GM12878 (cell line): ENCODE measurements around the gene NHEJ1. TPM values are rescaled to one million over a fixed set of nuclear protein-coding genes. Genes with fewer than 3 reads are reported as not detected.

Experiments
- DPF2 ChIP-seq: fragments of 450-650 bp; IDR thresholded peaks from 2 replicates; pipeline ENCODE4 v1.6.1; 2017; ENCODE audit warnings: mild to moderate bottlenecking
- E4F1 ChIP-seq: fragments of 450-650 bp; IDR thresholded peaks from 2 replicates; pipeline ENCODE4 v1.6.1; 2018; ENCODE audit warnings: borderline replicate concordance, mild to moderate bottlenecking; ENCODE audit not compliant: partially characterized antibody
- EGR1 ChIP-seq, 2 experiments: IDR thresholded peaks; 1 replicate in 1 of 2; 2 replicates in 1 of 2; pipeline ENCODE4 v1.6.1; 2011 to 2012; ENCODE audit warnings: low read depth in 2 of 2, low read length in 2 of 2, borderline replicate concordance in 1 of 2, mild to moderate bottlenecking in 1 of 2, moderate library complexity in 1 of 2
- IRF5 ChIP-seq: fragments of 450-650 bp; IDR thresholded peaks from 2 replicates; pipeline ENCODE4 v1.6.1; 2017; ENCODE audit warnings: borderline replicate concordance
- NR2C1 ChIP-seq: fragments of 450-650 bp; IDR thresholded peaks from 2 replicates; pipeline ENCODE4 v1.6.1; 2017; ENCODE audit warnings: antibody characterized with exemption, mild to moderate bottlenecking, moderate library complexity
- RUNX3 ChIP-seq: IDR thresholded peaks from 2 replicates; pipeline ENCODE4 v1.6.1; 2012; ENCODE audit warnings: low read length, inconsistent platforms
- SMAD5 ChIP-seq: IDR thresholded peaks from 2 replicates; pipeline ENCODE4 v1.6.1; 2016; ENCODE audit warnings: antibody characterized with exemption, low read depth
- STAT3 ChIP-seq: IDR thresholded peaks from 2 replicates; pipeline ENCODE4 v1.6.1; 2011; ENCODE audit warnings: low read depth, low read length, improper control_type of control experiment
- YY1 ChIP-seq: IDR thresholded peaks from 2 replicates; pipeline ENCODE4 v1.6.1; 2011; ENCODE audit warnings: low read depth, mild to moderate bottlenecking, low read length
- ZNF274 ChIP-seq: IDR thresholded peaks from one replicate; pipeline ENCODE4 v1.8.0; 2011; ENCODE audit not compliant: insufficient read length, insufficient read depth
- ZNF592 ChIP-seq: fragments of 450-650 bp; IDR thresholded peaks from 2 replicates; pipeline ENCODE4 v1.6.1; 2017; ENCODE audit warnings: mild to moderate bottlenecking, moderate library complexity
- ZNF687 ChIP-seq: fragments of 450-650 bp; IDR thresholded peaks from 2 replicates; pipeline ENCODE4 v1.6.1; 2017; ENCODE audit warnings: mild to moderate bottlenecking, moderate library complexity
- polyA plus RNA-seq, 11 experiments: library from polyadenylated mRNA; depleted of rRNA in 4 of 11; unstranded in 6 of 11; stranded (reverse) in 5 of 11; fragments of >200 nt; fragmentation: Nextera tagmentation in 4 of 11; fragmentation: Illumina TruSeq in 1 of 11; extraction: Ambion mirVana in 4 of 11; extraction: Trizol in 1 of 11; gene quantifications; 1 replicate in 1 of 11; 2 replicates in 10 of 11; pipeline versions ENCODE4 v1.2.1 to v1.2.3, GENCODE V29; 2011 to 2016; ENCODE audit warnings: inconsistent platforms in 2 of 11, missing spikeins in 2 of 11, low read depth in 1 of 11
- total RNA-seq, 4 experiments: library from RNA; depleted of rRNA in 3 of 4; stranded (reverse); fragments of >200 nt in 3 of 4; fragmentation: Illumina TruSeq in 1 of 4; extraction: Trizol in 1 of 4; gene quantifications; 2 replicates each; pipeline versions ENCODE4 v1.2.1 to v1.2.3, GENCODE V29; 2013 to 2021
- TF ChIP-seq, protein P1 (sequence below): fragments of 450-650 bp; IDR thresholded peaks from 2 replicates; pipeline ENCODE4 v1.6.1; 2018; ENCODE audit warnings: mild to moderate bottlenecking, low read depth, moderate library complexity; ENCODE audit not compliant: partially characterized antibody

Gene NHEJ1
- total and polyA plus RNA-seq, 10 of the 15 experiments (the other 5 are each of a cell fraction or from before 2014, with no cell fraction given) = 11.8 to 20.2 (median 17.0) TPM

DNA sequence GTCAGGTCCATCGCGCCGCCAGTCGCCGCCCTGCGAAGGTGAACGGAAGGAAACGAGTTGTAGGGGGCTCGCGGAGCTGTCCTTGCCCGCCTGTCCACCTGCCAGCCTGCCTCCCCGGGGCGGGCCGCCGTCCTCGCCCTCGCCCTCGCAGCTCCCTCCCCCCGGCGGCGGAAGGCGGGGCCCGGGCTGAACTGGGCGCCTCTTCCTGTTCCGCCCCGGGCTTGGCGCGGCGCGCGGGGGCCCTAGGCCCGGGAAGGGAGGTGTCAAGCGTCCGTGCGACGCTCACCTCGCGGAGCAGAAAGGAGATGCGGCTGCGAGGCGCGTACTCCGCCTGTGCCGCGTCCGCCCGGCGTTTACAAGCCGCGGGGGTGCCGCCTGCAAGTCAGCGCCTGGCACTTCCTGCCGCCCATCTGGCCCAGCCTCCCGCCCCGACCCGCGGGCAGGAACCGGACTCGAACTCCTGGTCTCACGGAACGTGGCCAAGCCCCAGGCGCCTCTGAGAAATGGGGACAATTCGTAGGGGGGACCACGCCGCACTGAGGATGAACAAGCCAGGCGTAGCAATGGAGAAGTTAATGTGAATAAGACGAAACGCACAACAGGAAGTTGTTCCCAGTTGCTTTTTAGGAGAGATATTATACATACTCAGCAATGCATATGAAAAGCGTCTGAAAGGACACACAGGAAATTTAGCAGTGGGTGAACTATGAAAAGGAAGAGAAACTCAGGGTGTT lies 16.4 kb upstream of the NHEJ1 start, which contains the start of gene CNPPD1 (continued):
- peak; percentile 59 for TF ChIP-seq E4F1
- peak; percentile 85; the same call in 1 of the 2 replicates for TF ChIP-seq SMAD5
- peak; percentile 25; the same call in 1 of the 2 replicates for TF ChIP-seq YY1
- TF ChIP-seq RUNX3 = 0 out of 2 replicates have a peak, but pooled peaks have one; percentile 14
- peak; percentile 97 for TF ChIP-seq ZNF687
- TF ChIP-seq STAT3 = no peak
- TF ChIP-seq DPF2 = peak; percentile 71
- peak; percentile 42; the same call in 1 of the 2 replicates for TF ChIP-seq NR2C1
- TF ChIP-seq, protein P1, sequence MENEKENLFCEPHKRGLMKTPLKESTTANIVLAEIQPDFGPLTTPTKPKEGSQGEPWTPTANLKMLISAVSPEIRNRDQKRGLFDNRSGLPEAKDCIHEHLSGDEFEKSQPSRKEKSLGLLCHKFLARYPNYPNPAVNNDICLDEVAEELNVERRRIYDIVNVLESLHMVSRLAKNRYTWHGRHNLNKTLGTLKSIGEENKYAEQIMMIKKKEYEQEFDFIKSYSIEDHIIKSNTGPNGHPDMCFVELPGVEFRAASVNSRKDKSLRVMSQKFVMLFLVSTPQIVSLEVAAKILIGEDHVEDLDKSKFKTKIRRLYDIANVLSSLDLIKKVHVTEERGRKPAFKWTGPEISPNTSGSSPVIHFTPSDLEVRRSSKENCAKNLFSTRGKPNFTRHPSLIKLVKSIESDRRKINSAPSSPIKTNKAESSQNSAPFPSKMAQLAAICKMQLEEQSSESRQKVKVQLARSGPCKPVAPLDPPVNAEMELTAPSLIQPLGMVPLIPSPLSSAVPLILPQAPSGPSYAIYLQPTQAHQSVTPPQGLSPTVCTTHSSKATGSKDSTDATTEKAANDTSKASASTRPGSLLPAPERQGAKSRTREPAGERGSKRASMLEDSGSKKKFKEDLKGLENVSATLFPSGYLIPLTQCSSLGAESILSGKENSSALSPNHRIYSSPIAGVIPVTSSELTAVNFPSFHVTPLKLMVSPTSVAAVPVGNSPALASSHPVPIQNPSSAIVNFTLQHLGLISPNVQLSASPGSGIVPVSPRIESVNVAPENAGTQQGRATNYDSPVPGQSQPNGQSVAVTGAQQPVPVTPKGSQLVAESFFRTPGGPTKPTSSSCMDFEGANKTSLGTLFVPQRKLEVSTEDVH = no peak
- TF ChIP-seq ZNF592 = peak; percentile 17; the same call in 1 of the 2 replicates
- TF ChIP-seq IRF5 = no peak
- no peak for TF ChIP-seq ZNF274
- no peak for TF ChIP-seq EGR1 (IDR thresholded peaks at IDR 0.05; ENCODE audit: borderline replicate concordance in 1 of 2, low read depth in 2 of 2, low read length in 2 of 2)
